Effector CD4-positive, alpha-beta T cell (primary cell): Measurements from ENCODE around the gene DLEU7. TPM values are rescaled to one million over a fixed set of nuclear protein-coding genes. Genes with fewer than 3 reads are reported as not detected.

ENCODE experiments used
- DNase-seq: peaks from one replicate; pipeline ENCODE4 v3.0.0-alpha.2; 2020
- total RNA-seq: gene quantifications from one replicate; lab custom pipeline; 2026; lab: John Stamatoyannopoulos, UW

Gene DLEU7
- total RNA-seq = not detected

GRCh38 chr13:50843257-50844083 is at the start of gene DLEU7:
DLEU7 (minus strand) TSS chr13:50843692; CDS start chr13:50843646, 46 bp downstream.
- no peak for DNase-seq

DNA sequence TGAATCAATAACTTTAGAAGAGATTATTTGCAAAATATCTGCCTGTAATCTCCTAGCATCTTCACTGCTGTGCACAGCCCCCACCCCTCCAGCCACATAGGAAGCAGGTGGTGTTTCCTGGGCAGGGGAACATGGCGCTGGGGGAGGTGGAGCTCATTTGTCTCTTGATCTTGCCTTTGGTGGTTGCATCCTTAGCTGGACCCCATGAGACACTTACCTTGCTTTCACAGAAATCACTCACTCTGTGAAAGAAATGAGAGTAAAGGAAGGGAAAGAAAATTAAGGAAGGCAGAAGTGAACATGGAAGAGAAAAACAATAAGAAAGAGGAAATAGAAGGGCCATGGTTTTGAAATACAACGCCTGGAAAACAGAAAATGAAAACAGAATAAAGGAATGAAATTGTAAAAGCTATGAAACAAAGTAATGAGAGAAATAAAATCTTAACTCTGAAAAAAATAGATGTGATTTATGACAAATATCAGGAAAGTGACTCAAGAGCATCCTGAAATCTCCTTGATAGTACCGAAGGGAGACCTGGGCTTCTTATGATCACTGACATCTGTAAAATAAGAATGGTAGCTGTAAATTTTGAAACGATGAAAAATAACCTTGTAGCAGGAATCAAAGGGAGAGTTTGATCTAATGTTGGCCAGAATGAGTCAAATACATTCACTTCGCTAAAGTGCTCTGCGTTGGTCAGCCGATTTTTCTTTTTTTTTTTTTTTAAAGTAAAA is 48.9 kb upstream of the DLEU7 start:
- no peak for DNase-seq

DNA sequence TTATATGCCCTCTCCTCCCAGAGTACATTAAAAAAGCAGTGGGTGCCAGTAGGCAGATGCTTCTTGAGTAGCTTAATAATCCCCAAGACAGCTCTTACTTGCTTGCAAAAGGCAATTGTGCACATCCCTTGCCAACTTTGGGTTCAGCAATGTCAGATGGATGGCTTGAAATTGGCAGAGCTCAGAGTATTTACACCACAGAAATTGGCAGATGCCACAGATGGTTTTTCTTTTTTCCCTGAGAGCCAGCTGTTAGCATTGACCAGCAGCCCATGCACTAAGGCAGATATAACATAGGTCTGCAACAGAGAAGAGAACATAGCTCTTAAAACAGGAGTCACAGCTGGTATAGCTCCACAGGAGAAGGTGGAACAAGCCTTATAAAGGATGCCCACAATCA is 47.7 kb upstream of the DLEU7 start:
- DNase-seq = no peak

DNA sequence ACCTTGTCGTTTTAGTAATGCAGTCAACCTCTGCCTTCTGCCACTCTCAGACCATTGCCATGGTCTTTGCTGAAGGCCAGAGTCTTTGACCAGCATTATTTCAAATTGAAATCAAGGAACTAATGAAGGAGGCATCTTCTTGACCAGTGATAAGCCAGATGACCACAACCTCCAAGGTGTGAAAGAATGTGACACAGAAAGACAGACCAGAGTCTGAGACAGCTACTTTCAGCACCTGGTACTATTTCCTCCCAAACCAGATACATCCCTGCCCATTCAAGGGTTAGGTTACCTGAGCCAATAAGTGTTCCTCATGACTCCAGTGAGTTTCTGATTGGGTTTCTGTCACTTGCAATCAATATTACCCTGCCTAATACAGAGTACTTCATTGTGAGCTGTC is 45.8 kb upstream of the DLEU7 start:
- no peak for DNase-seq

GRCh38 chr13:50888362-50888761 is 44.9 kb upstream of the DLEU7 start:
- no peak for DNase-seq

DNA sequence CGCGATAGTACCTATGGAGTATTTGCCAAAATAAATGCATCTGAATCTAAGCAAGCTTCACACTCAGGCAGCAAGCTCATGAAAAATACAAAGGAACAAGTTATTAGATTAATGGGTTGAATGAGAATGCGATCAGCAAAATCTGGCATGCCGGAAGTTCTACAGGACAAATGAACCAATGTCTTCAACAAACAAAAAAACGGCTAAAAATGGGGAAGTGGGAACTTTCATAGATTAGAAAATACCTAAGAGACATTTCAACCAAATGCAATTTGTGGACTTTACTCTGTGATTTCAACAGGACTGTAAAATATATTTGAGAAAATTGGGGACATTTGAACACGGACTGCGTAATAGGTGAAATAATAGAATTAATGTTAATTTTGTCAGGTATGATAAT is 43.7 kb upstream of the DLEU7 start:
- no peak for DNase-seq

DNA sequence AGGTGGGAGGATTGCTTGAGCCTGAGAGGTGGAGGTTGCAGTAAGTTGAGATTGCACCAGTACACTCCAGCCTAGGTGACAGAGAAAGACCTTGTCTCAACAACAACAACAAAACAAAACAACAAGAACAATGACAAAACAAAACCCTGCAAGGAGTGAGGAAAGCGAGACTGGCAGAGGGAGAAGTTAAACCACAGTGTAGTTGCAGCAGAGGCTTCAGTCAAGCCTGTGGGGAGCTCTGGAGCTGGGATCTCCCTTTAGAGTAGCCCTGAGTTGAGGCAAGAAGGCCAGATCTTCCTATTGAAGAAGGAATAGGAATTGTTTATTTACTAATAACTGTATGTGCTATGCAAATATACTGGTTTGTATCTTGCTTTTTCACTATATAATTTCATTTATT is 40.8 kb upstream of the DLEU7 start:
- no peak for DNase-seq

DNA sequence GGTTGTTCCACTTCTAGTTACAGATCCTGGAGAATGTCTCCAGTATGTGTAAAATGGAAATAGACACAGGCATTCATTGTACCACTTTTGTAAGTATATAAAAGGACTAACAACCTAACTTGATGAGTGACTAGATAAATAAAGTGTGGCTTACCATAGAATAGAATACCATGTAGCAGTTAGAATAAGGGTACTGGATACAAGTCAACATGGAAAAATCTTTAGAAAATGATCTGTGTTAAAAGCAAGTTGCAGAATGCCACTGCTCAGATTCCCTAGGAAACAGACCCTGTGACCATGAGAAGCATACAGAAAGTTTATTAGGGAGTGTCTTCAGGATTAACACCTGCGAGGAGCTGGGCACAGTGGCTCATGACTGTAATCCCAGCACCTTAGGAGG is 40.2 kb upstream of the DLEU7 start:
- DNase-seq = no peak

- DNase-seq = no peak
These were observed 39.4 kb upstream of the DLEU7 start for GRCh38 chr13:50882816-50883435.

GRCh38 chr13:50873991-50874390 is 30.5 kb upstream of the DLEU7 start:
- DNase-seq = no peak

DNA sequence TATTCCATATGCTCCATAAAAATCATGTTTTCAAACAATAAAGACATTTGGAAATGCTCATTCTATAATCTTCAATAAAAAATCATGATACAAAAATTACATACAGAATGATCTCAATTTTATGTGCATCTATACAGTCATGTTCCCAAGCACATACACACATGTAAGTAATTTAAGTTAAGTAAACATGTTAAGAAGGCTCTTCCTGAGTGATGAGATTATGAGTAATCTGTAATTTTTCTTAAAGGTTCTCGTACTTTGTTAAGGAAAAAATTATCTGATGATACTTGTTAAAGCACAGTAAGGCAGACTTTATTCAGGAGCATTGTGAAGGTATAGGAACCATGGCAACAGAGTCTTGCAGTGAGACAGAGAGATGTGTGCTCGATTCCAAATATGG is 30.0 kb upstream of the DLEU7 start:
- DNase-seq = no peak

- no peak for DNase-seq
These were observed 27.9 kb upstream of the DLEU7 start for GRCh38 chr13:50871405-50871804.

- no peak for DNase-seq
These were observed 24.1 kb upstream of the DLEU7 start for GRCh38 chr13:50867637-50867945.

- no peak for DNase-seq
These were observed 23.5 kb upstream of the DLEU7 start for GRCh38 chr13:50866817-50867636.

DNA sequence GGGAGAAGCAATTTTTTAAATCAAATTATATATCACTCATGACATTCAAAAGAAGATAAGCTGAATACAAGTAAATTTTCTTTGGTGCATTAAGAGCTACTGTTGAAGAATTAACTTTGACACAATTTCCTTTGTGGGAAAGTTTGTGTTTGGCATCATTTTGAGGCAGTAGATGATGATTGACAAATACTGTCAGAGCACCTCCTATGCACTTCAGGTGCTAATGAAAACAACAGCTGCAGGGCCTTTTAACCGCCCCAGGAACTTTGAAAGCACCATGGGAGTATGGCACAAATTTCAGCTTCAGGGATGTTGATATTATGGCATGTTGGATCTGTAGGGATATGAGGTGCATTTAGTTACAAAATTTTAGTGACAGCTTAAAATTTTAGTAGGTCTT is 21.0 kb upstream of the DLEU7 start:
- no peak for DNase-seq

DNA sequence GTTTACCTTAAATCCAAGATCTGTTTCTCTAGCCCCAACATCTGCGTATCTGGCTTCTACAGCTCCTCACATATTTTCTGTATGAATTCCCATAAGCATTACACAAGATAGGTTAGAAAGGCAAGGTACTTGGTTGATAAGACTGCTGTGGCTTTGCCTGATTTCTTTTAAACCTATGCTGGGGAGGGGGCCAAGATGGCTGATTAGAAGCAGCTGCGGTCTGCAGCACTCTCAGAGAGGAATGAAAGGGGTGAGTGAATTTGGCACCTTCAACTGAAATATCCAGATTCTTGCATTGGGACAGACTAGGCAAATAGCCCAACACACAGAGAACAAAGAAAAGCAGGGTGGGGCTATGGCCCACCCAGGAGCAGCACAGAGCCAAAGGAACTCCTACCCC is 12.2 kb upstream of the DLEU7 start:
- no peak for DNase-seq

DNA sequence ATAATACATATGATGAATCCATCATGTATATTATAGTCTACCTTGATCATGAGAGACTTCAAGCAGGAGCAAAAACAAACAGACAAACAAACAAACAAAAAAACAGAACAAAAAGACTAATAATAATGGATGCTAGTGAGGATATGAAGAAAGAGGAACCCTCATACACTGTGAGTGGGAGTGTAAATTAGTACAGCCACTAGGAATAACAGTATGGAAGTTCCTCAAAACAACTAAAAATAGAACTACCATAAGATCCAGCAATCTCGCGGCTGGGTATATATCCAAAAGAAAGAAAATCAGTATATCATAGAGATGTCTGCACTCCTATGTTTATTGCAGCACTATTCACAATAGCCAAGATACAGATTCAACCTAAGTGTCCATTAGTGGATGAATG is 7.0 kb upstream of the DLEU7 start:
- no peak for DNase-seq

GRCh38 chr13:50847501-50847900 is 4.0 kb upstream of the DLEU7 start:
- no peak for DNase-seq

- DNase-seq = no peak
These were observed 3.5 kb upstream of the DLEU7 start for GRCh38 chr13:50846861-50847475.

DNA sequence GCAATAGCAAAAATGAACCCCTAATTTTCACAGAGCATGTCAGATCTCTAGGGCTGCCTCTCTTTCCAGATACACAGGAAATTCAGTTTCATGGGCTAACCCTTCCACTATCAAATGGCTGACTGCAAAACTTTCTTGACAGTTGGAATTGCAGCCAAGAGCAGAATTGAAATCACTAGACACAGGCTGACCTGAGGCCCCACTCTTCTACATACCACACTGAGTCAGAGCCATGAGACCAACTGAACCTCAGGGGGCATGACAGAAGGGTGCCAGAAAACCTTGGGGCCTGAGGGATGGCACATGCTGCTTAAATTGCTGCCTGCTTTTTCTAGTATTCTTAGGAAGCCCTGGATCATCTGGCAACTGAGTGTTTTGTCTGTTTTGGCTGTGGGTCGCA is 1.7 kb upstream of the DLEU7 start:
- DNase-seq = no peak

GRCh38 chr13:50844084-50844875 is 788 bp upstream of the DLEU7 start:
- DNase-seq = no peak

DNA sequence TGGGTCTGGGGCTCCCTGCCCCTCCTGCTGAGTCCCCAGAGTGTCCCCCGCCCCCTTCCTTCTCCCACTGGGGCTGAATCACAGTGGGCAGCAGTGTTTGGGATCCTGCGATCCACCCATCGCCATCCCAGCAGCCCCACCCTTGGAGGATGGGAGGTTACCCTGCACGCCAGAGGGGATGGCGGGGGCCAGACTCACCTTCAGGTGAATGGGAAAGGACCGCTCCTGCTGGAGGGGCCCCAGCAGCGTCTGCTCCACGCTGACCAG is 569 bp downstream of the DLEU7 start:
- DNase-seq = no peak
